ENCODE data around the gene ZSCAN21. TPM values are rescaled to one million over a fixed set of nuclear protein-coding genes. Genes with fewer than 3 reads are reported as not detected.

The ZSCAN21 gene
- total and polyA plus RNA-seq, 2 of the 4 experiments (the other 2 are of a cell fraction): 11.5 to 13.3 TPM

GRCh38 chr7:100007887-100008286 is 41.7 kb upstream of the ZSCAN21 start:
- no TSS peak for BruUV-seq (replicated peaks)
- Histone ChIP-seq H2BK20ac (ENCODE audit: low read depth, low read length) (no peak overlapping the region), H3K4me2 (ENCODE audit: low read depth, low read length) (no peak overlapping the region), H3K9me3 (ENCODE audit: control insufficient read depth, insufficient read depth, low read length) (no peaks in the 10 kb centered on the region), H3K18ac (ENCODE audit: low read depth, low read length) (no peak overlapping the region), H3K14ac (replicated peaks; ENCODE audit: low read depth, low read length) (no peak overlapping the region), H2AFZ (replicated peaks; ENCODE audit: low read length, poor library complexity) (no peak overlapping the region), H3K56ac (ENCODE audit: extremely low read depth, insufficient read depth, low read length) (no peak overlapping the region), H2BK120ac (ENCODE audit: low read depth, low read length) (no peak overlapping the region), H3K9ac (ENCODE audit: low read depth, low read length) (no peak overlapping the region), H3K27ac (ENCODE audit: insufficient read depth, low read length) (no peak overlapping the region), H2BK5ac (ENCODE audit: low read depth, low read length, poor library complexity, severe bottlenecking) (no peak overlapping the region), H3K4me3 (ENCODE audit: insufficient read depth, low read depth, low read length) (no peak overlapping the region), H2AK9ac (replicated peaks; ENCODE audit: low read depth, low read length, poor library complexity) (no peak overlapping the region), H3K23ac (ENCODE audit: low read depth, low read length) (no peak overlapping the region), H3K79me1 (ENCODE audit: low read depth in 1 of 2, low read length in 2 of 2) (no peaks in the 10 kb centered on the region), H4K5ac (ENCODE audit: low read depth, low read length) (no peak overlapping the region), H3K27me3 (ENCODE audit: control insufficient read depth, insufficient read depth, low read length) (peaks cover 15% of the 10 kb centered on the region), H2BK15ac (ENCODE audit: low read depth, low read length) (no peak overlapping the region), H3K9me1 (ENCODE audit: insufficient read depth, low read length) (no peaks in the 10 kb centered on the region), H4K20me1 (ENCODE audit: insufficient read depth, low read length) (no peaks in the 10 kb centered on the region), H4K91ac (ENCODE audit: insufficient read depth, low read depth, low read length) (no peak overlapping the region), H3K36me3 (ENCODE audit: control insufficient read depth, insufficient read depth, low read length) (no peaks in the 10 kb centered on the region), H4K8ac (ENCODE audit: low read depth in 2 of 2, low read length in 2 of 2) (no peak overlapping the region), H3K4me1 (ENCODE audit: control insufficient read depth, insufficient read depth, low read length) (peaks cover 6% of the 10 kb centered on the region; the same call in 1 of the 2 replicates), H3K4ac (ENCODE audit: low read depth, low read length) (no peak overlapping the region), H2AK5ac (ENCODE audit: low read depth, low read length) (no peak overlapping the region)
- no peak for TF ChIP-seq RAD21 (IDR thresholded peaks at IDR 0.05; ENCODE audit: low read length)
- no peak for TF ChIP-seq RFX5 (IDR thresholded peaks at IDR 0.05; ENCODE audit: low read depth, low read length)
- TF ChIP-seq SMC3 (IDR thresholded peaks at IDR 0.05; ENCODE audit: low read depth, low read length): no peak
- TF ChIP-seq MXI1 (IDR thresholded peaks at IDR 0.05; ENCODE audit: borderline replicate concordance, low read depth, low read length): no peak
- TF ChIP-seq FOS (IDR thresholded peaks at IDR 0.05; ENCODE audit: low read depth, low read length): no peak
- no peak for TF ChIP-seq NFE2L2 (IDR thresholded peaks at IDR 0.05; ENCODE audit: low read depth, low read length)
- no peak for TF ChIP-seq CTCF (conservative IDR thresholded peaks at IDR 0.05; ENCODE audit: low read depth, low read length)
- ChIA-PET CTCF (no interaction called here), POLR2A (ENCODE audit: unreplicated experiment) (no interaction called here)
- no peak for ATAC-seq (ENCODE audit: low read depth)
- no peak for DNase-seq
- no CpG with 5 or more reads among the region's 3 CpGs for WGBS, 2 experiments (ENCODE audit: extremely low coverage in 2 of 2, insufficient read length in 1 of 2)
- intact Hi-C loops (cut with micrococcal nuclease) (no loop called here), in situ Hi-C loops (cut with MboI; ENCODE audit: low sequenced_read_pairs) (no loop called here), dilution Hi-C loops (cut with HindIII; ENCODE audit: low sequenced_read_pairs, unreplicated experiment) (no loop called here)

Data from IMR-90 (cell line).